OCI-LY3 (cell line): ENCODE results near the gene LMBRD2.

Experiments used
- H2AFZ ChIP-seq: fragments of 200-600, 300-600 bp; shearing (Covaris generic); 2 replicates; pipeline ENCODE4 v1.6.0; 2014; ENCODE audit warnings: antibody characterized with exemption, low read depth, low read length
- H3K27ac ChIP-seq: fragments of 200-600, 300-600 bp; sonication (generic); 2 replicates; pipeline ENCODE4 v1.5.1; 2014; ENCODE audit warnings: mild to moderate bottlenecking, low read length, moderate library complexity, mixed read lengths
- H3K27me3 ChIP-seq: fragments of 200-600, 300-600 bp; sonication (generic); 2 replicates; pipeline ENCODE4 v1.6.1; 2014; ENCODE audit warnings: low read depth, low read length, mixed read lengths
- H3K36me3 ChIP-seq: fragments of 200-600, 300-600 bp; sonication (generic); replicated peaks from 2 replicates; pipeline ENCODE3; 2014; ENCODE audit warnings: low read depth, low read length, mixed read lengths
- H3K4me1 ChIP-seq: fragments of 300-600, 200-600 bp; sonication (generic); 2 replicates; pipeline ENCODE4 v1.6.1; 2014; ENCODE audit warnings: low read length, mixed read lengths
- H3K4me2 ChIP-seq: fragments of 200-600, 300-600 bp; sonication (generic); 2 replicates; pipeline ENCODE4 v1.6.1; 2014; ENCODE audit warnings: low read length, mixed read lengths
- H3K4me3 ChIP-seq: fragments of 300-600, 200-600 bp; sonication (generic); 2 replicates; pipeline ENCODE4 v1.5.1; 2014; ENCODE audit warnings: antibody characterized with exemption, mild to moderate bottlenecking, low read length, moderate library complexity
- H3K79me2 ChIP-seq: fragments of 300-600, 200-600 bp; shearing (Covaris generic); 2 replicates; pipeline ENCODE4 v1.6.1; 2014; ENCODE audit warnings: mild to moderate bottlenecking, low read length, mixed read lengths
- H3K9ac ChIP-seq: fragments of 300-600, 200-600 bp; shearing (Covaris generic); 2 replicates; pipeline ENCODE4 v1.6.0; 2014; ENCODE audit warnings: mild to moderate bottlenecking, low read length, moderate library complexity
- H3K9me3 ChIP-seq: fragments of 200-600, 300-600 bp; shearing (Covaris generic); 2 replicates; pipeline ENCODE4 v1.6.1; 2014; ENCODE audit warnings: low read length, mixed read lengths; ENCODE audit not compliant: insufficient read depth
- H4K20me1 ChIP-seq: fragments of 200-600, 300-600 bp; sonication (generic); 2 replicates; pipeline ENCODE4 v1.6.1; 2016; ENCODE audit warnings: low read length, mixed read lengths; ENCODE audit not compliant: insufficient read depth
- CTCF ChIP-seq: fragments of 200-600, 300-600 bp; sonication (generic); IDR thresholded peaks from 2 replicates; pipeline ENCODE4 v1.5.1; 2014; ENCODE audit warnings: antibody characterized with exemption, low read length, low read depth
- EZH2phosphoT487 ChIP-seq: fragments of 200-600 bp; shearing (Covaris generic); IDR thresholded peaks from 2 replicates; pipeline ENCODE4 v1.6.1; 2018; ENCODE audit warnings: antibody characterized with exemption, mixed run types, low read depth

LMBRD2 gene

DNA sequence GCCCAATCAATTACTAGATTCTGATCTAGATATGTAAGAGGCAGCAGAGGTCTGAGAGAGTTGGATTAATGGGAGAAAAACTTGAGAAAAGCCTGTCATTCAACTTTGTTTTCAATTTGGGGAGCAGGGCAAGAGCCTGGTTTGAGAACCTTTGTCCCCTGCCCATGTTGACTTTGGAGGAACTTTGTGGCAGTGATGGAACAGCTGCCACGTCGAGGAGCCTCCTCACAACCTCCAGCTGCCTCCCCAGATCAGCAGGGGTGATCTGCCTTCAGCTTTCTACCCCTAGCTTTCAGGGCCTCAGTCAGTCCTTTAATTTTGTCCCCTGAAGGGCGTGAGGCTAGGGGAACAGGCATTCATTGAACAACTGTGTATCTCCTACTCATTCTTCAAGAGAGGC lies 8.9 kb upstream of the LMBRD2 start:
- no peaks in the 10 kb centered on the region for H3K9me3 ChIP-seq
- H3K36me3 ChIP-seq = peaks cover 24% of the 10 kb centered on the region
- no peak overlapping the region for H3K4me3 ChIP-seq
- no peaks in the 10 kb centered on the region for H3K27me3 ChIP-seq
- H3K4me2 ChIP-seq = no peak overlapping the region
- no peaks in the 10 kb centered on the region for H3K4me1 ChIP-seq
- no peak for TF ChIP-seq EZH2phosphoT487
- no peak for TF ChIP-seq CTCF
- no peak overlapping the region for H3K27ac ChIP-seq
- H3K9ac ChIP-seq = no peak overlapping the region
- peaks cover 16% of the 10 kb centered on the region; the same call in 1 of the 2 replicates for H3K79me2 ChIP-seq
- no peaks in the 10 kb centered on the region for H4K20me1 ChIP-seq
- H2AFZ ChIP-seq = no peak overlapping the region

DNA sequence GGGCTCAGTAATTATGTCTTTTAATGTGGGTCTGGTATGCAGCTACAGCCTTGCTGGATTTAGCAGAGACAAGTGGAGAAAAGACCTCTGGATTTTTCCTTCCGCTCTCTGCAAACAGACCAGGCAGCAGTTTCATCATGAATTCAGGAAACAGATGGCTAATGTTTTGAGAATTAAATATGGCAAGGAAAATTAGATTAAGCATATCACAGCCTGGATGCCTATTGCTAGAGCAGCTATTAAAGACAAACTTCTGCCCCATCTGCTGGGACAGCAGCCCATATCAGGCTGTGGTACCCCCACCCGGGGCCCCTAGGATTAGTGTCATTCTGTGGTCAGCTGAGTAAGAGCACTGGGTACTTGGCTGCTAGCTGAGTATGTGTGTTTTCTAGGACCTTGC lies 6.5 kb upstream of the LMBRD2 start:
- Histone ChIP-seq H3K79me2 (peaks cover 25% of the 10 kb centered on the region), H3K27ac (no peak overlapping the region), H3K4me3 (no peak overlapping the region), H3K9me3 (no peaks in the 10 kb centered on the region), H4K20me1 (no peaks in the 10 kb centered on the region), H3K9ac (no peak overlapping the region), H3K4me1 (0 out of 2 replicates have a peak, but pooled peaks cover 2% of the 10 kb centered on the region), H2AFZ (no peak overlapping the region), H3K27me3 (no peaks in the 10 kb centered on the region), H3K4me2 (no peak overlapping the region), H3K36me3 (peaks cover 31% of the 10 kb centered on the region)
- TF ChIP-seq EZH2phosphoT487 (no peak), CTCF (no peak)

DNA sequence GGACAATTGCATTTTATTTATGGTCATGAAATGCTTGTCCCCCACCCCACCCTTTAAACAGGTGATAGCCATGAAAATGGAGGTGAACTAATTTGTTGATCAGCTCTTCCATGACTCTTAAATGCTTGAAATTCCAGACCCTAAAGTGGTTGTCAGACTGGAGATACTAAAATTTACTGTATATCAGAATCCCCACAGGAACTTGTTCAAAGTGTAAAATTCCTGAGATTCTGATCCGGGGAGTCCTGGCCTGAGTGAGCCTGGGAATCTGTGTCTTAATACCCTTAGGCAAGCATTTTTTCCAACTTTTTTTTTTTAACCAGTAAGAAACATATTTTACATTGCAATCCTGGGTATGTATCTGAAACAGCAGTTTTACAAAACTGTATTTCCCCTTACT lies 4.9 kb upstream of the LMBRD2 start:
- no peak overlapping the region for H3K27ac ChIP-seq
- H3K79me2 ChIP-seq = peaks cover 37% of the 10 kb centered on the region
- H4K20me1 ChIP-seq = no peaks in the 10 kb centered on the region
- H2AFZ ChIP-seq = no peak overlapping the region
- 0 out of 2 replicates have a peak, but pooled peaks cover 2% of the 10 kb centered on the region for H3K4me1 ChIP-seq
- no peak overlapping the region for H3K4me2 ChIP-seq
- peaks cover 24% of the 10 kb centered on the region for H3K36me3 ChIP-seq
- H3K4me3 ChIP-seq = no peak overlapping the region
- no peak overlapping the region for H3K9ac ChIP-seq
- TF ChIP-seq EZH2phosphoT487 (no peak), CTCF (no peak)
- H3K9me3 ChIP-seq = no peaks in the 10 kb centered on the region
- H3K27me3 ChIP-seq = no peaks in the 10 kb centered on the region

DNA sequence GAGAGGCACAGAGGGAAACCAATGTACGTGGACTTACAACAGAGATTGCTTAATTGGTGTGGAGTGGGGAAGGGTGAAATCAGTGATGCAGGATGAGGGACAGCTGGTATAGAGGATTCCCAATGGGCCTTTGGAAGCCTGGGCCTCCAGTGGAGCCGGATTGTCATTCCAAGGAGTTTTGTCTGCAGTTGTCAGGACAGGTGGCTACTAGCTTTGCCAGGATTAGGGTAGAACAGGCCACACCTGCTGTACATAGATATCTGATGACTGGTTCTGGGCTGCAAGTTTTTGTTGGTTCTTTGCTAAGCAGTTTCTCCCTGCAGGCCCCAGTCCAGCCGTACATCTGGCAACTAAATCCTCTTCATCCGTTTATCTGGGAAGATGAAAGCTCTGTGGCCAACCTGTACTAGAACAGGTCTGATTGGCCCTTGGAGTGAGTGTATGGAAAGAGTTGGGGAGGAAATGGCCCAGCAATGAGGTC lies 4.5 kb upstream of the LMBRD2 start:
- H3K9me3 ChIP-seq = no peaks in the 10 kb centered on the region
- H4K20me1 ChIP-seq = no peaks in the 10 kb centered on the region
- no peak overlapping the region for H3K4me3 ChIP-seq
- peaks cover 38% of the 10 kb centered on the region for H3K79me2 ChIP-seq
- no peak overlapping the region for H3K9ac ChIP-seq
- H3K4me2 ChIP-seq = no peak overlapping the region
- no peak overlapping the region for H2AFZ ChIP-seq
- 0 out of 2 replicates have a peak, but pooled peaks cover 2% of the 10 kb centered on the region for H3K4me1 ChIP-seq
- H3K27me3 ChIP-seq = no peaks in the 10 kb centered on the region
- TF ChIP-seq EZH2phosphoT487 = no peak
- TF ChIP-seq CTCF = no peak
- H3K36me3 ChIP-seq = peaks cover 22% of the 10 kb centered on the region
- H3K27ac ChIP-seq = no peak overlapping the region
